HG03135 (cell line): ENCODE data around the gene PTPRU.

ENCODE experiments used
- ATAC-seq: cut with Tn5 transposase; IDR thresholded peaks from one replicate; pipeline ENCODE4 v1.9.1; 2021; ENCODE audit warnings: mild to moderate bottlenecking, moderate library complexity; ENCODE audit not compliant: unreplicated experiment

PTPRU gene

GRCh38 chr1:29243871-29244200 is 7.5 kb downstream of the PTPRU start:
- ATAC-seq = no peak

GRCh38 chr1:29245261-29245660 is 8.9 kb downstream of the PTPRU start:
- ATAC-seq = no peak

- ATAC-seq = no peak
Measured at GRCh38 chr1:29245876-29246275, 9.6 kb downstream of the PTPRU start.

- no peak for ATAC-seq
Measured at GRCh38 chr1:29247044-29247443, 10.7 kb downstream of the PTPRU start.

- ATAC-seq = no peak
Measured at GRCh38 chr1:29247571-29248273, 11.4 kb downstream of the PTPRU start.

- no peak for ATAC-seq
Measured at GRCh38 chr1:29248409-29248808, 12.1 kb downstream of the PTPRU start.

GRCh38 chr1:29249170-29249691 is 12.9 kb downstream of the PTPRU start:
- no peak for ATAC-seq

GRCh38 chr1:29249951-29250581 is 13.7 kb downstream of the PTPRU start:
- no peak for ATAC-seq

- no peak for ATAC-seq
Measured at GRCh38 chr1:29251164-29252124, 15.1 kb downstream of the PTPRU start.

GRCh38 chr1:29253180-29253579 is 16.9 kb downstream of the PTPRU start:
- ATAC-seq = no peak

- ATAC-seq = no peak
Measured at GRCh38 chr1:29254346-29254745, 18.0 kb downstream of the PTPRU start.

- no peak for ATAC-seq
Measured at GRCh38 chr1:29255134-29255666, 18.9 kb downstream of the PTPRU start.

- no peak for ATAC-seq
Measured at GRCh38 chr1:29256394-29256793, 20.1 kb downstream of the PTPRU start.

GRCh38 chr1:29256979-29257804 is 20.9 kb downstream of the PTPRU start:
- ATAC-seq = no peak

GRCh38 chr1:29258189-29258975 is 22.1 kb downstream of the PTPRU start:
- ATAC-seq = no peak

- ATAC-seq = no peak
Measured at GRCh38 chr1:29258976-29259801, 22.9 kb downstream of the PTPRU start.

GRCh38 chr1:29259802-29260441 is 23.6 kb downstream of the PTPRU start:
- no peak for ATAC-seq

- ATAC-seq = no peak
Measured at GRCh38 chr1:29260531-29260930, 24.2 kb downstream of the PTPRU start.
